ENCODE results near the gene SPTSSB.

DNA sequence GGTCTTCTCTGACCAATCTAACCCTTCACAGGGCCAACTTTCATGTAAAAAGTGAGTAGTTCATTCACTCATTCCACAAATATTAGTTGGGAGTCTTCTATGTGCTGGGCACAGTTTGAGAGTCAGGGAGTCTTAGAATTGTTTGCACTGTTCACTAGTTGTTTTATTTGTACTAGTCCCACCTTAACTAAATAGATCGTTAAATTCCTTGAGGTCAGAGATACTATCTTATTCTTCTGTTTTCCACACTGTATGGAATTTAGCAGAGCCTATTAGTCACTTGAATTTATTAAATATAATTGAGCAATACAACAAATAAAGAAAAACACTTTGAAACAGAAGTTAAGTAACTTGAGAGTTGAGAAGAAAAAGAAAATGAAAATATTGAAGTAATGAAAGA, 40.8 kb upstream of the SPTSSB start:
- TF ChIP-seq MAZ (CRISPR knock-in tag; conservative IDR thresholded peaks at IDR 0.05 in 1 of 2, IDR thresholded peaks at IDR 0.05 in 1 of 2) (no peak), ZNF384 (IDR thresholded peaks at IDR 0.05; ENCODE audit: low read depth, low read length) (no peak), TARDBP (IDR thresholded peaks at IDR 0.05) (no peak), XRCC4 (IDR thresholded peaks at IDR 0.05; ENCODE audit: extremely low read depth, insufficient read depth, insufficient read length) (no peak), RCOR1 (IDR thresholded peaks at IDR 0.05; ENCODE audit: borderline replicate concordance in 1 of 2, low read depth in 2 of 2, low read length in 2 of 2) (no peak), CREB1 (IDR thresholded peaks at IDR 0.05) (no peak), CREB1 (CRISPR knock-in tag; IDR thresholded peaks at IDR 0.05) (no peak)
- TF ChIP-seq, protein P1, sequence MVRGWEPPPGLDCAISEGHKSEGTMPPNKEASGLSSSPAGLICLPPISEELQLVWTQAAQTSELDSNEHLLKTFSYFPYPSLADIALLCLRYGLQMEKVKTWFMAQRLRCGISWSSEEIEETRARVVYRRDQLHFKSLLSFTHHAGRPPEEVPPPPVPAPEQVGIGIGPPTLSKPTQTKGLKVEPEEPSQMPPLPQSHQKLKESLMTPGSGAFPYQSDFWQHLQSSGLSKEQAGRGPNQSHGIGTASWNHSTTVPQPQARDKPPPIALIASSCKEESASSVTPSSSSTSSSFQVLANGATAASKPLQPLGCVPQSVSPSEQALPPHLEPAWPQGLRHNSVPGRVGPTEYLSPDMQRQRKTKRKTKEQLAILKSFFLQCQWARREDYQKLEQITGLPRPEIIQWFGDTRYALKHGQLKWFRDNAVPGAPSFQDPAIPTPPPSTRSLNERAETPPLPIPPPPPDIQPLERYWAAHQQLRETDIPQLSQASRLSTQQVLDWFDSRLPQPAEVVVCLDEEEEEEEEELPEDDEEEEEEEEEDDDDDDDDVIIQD (CRISPR knock-in tag; IDR thresholded peaks at IDR 0.05) = no peak
